A549 (cell line): ENCODE results near the gene ALOX15. TPM values are rescaled to one million over a fixed set of nuclear protein-coding genes. Genes with fewer than 3 reads are reported as not detected.

Experiments
- ATAC-seq, 2 experiments: fragments of 200-7000 bp in 1 of 2; fragments of >200 bp in 1 of 2; cut with Nextera tagmentation in 1 of 2; cut with Tn5 transposase in 1 of 2; 3 replicates each; pipeline versions ENCODE4 v1.8.0 to v1.9.1; 2018 to 2020; ENCODE audit warnings: mild to moderate bottlenecking in 1 of 2, moderate library complexity in 1 of 2
- CTCF ChIA-PET: fragments of 300-600 bp; sonication (Branson Sonifier 250); formaldehyde crosslinking; extraction: SDS; loops from one replicate; lab custom pipeline; 2021; ENCODE audit warnings: antibody characterized with exemption, inconsistent platforms; lab: Yijun Ruan, JAX
- POLR2A ChIA-PET: fragments of 350-600 bp; formaldehyde crosslinking; extraction: SDS; loops from one replicate; lab custom pipeline; 2021; ENCODE audit warnings: antibody characterized with exemption, inconsistent platforms; lab: Yijun Ruan, JAX
- DNase-seq, 2 experiments: peaks; one replicate each; pipeline versions ENCODE4 v3.0.0 to v3.0.0-alpha.2; 2011 to 2016; ENCODE audit warnings: low read depth in 1 of 2, low spot score in 1 of 2
- FAIRE-seq: peaks from 2 replicates; lab custom pipeline; 2011; peaks lifted over from hg19 to GRCh38; lab: Jason Lieb, UNC
- H3K27ac ChIP-seq, 2 experiments: fragments of >200 bp; sonication (Bioruptor Twin); formaldehyde crosslinking; 3 replicates each; pipeline ENCODE4 v1.5.1; 2016 to 2017
- H3K4me1 ChIP-seq: fragments of >200 bp; sonication (Bioruptor Twin); formaldehyde crosslinking; 3 replicates; pipeline ENCODE4 v1.6.1; 2016
- H3K4me2 ChIP-seq: fragments of >200 bp; sonication (Bioruptor Twin); formaldehyde crosslinking; 3 replicates; pipeline ENCODE4 v1.6.1; 2016
- H3K4me3 ChIP-seq: fragments of >200 bp; sonication (Bioruptor Twin); formaldehyde crosslinking; 3 replicates; pipeline ENCODE4 v1.5.1; 2016
- H3K9me3 ChIP-seq: fragments of >200 bp; sonication (Bioruptor Twin); formaldehyde crosslinking; 3 replicates; pipeline ENCODE4 v1.6.1; 2016
- CBX2 ChIP-seq: fragments of 200-600 bp; sonication (generic); IDR thresholded peaks from 2 replicates; pipeline ENCODE4 v1.6.1; 2016; ENCODE audit warnings: low read depth, mild to moderate bottlenecking, borderline replicate concordance
- CHD4 ChIP-seq: fragments of 200-600 bp; sonication (generic); IDR thresholded peaks from 2 replicates; pipeline ENCODE4 v1.6.1; 2016; ENCODE audit warnings: antibody characterized with exemption, mild to moderate bottlenecking, borderline replicate concordance
- EHMT2 ChIP-seq: fragments of 200-600 bp; sonication (generic); IDR thresholded peaks from 2 replicates; pipeline ENCODE4 v1.6.1; 2016; ENCODE audit warnings: antibody characterized with exemption, low read depth, mild to moderate bottlenecking, moderate library complexity
- EP300 ChIP-seq, 2 experiments: fragments of >200 bp; sonication (Bioruptor Twin); formaldehyde crosslinking; IDR thresholded peaks; 2 replicates in 1 of 2; 3 replicates in 1 of 2; pipeline ENCODE4 v1.6.1; 2016 to 2017
- HDAC2 ChIP-seq: fragments of 200-600 bp; sonication (generic); IDR thresholded peaks from 2 replicates; pipeline ENCODE4 v1.6.1; 2016
- HEYL ChIP-seq: fragments of 250-450 bp; sonication (Bioruptor Pico); IDR thresholded peaks from 2 replicates; pipeline ENCODE4 v1.8.0; 2021; ENCODE audit warnings: mild to moderate bottlenecking, moderate library complexity
- HOXB5 ChIP-seq: fragments of 250-450 bp; sonication (Bioruptor Pico); IDR thresholded peaks from 2 replicates; pipeline ENCODE4 v1.5.0; 2020; ENCODE audit warnings: mild to moderate bottlenecking, moderate library complexity
- JUN ChIP-seq, 2 experiments: fragments of >200 bp; sonication (Bioruptor Twin); formaldehyde crosslinking; IDR thresholded peaks; 2 replicates in 1 of 2; 3 replicates in 1 of 2; pipeline ENCODE4 v1.6.1; 2016 to 2017
- JUNB ChIP-seq: fragments of >200 bp; sonication (Bioruptor Twin); formaldehyde crosslinking; IDR thresholded peaks from 2 replicates; pipeline ENCODE4 v1.6.1; 2016
- KDM1A ChIP-seq: fragments of 200-600 bp; sonication (generic); IDR thresholded peaks from 2 replicates; pipeline ENCODE4 v1.6.1; 2016; ENCODE audit warnings: low read depth, mild to moderate bottlenecking
- MAFK ChIP-seq: fragments of 450-650 bp; IDR thresholded peaks from 2 replicates; pipeline ENCODE4 v1.6.1; 2014; ENCODE audit not compliant: partially characterized antibody
- MAX ChIP-seq: IDR thresholded peaks from 2 replicates; pipeline ENCODE4 v1.6.1; 2012
- NR3C1 ChIP-seq: fragments of >200 bp; sonication (Bioruptor Twin); formaldehyde crosslinking; IDR thresholded peaks from 3 replicates; pipeline ENCODE4 v1.6.1; 2017
- PHF8 ChIP-seq: fragments of 200-600 bp; sonication (generic); IDR thresholded peaks from 2 replicates; pipeline ENCODE4 v1.6.1; 2016; ENCODE audit warnings: low read depth, mild to moderate bottlenecking, antibody characterized with exemption, moderate library complexity, borderline replicate concordance
- POLR2A ChIP-seq: IDR thresholded peaks from 2 replicates; pipeline ENCODE4 v1.6.1; 2012; ENCODE audit warnings: mild to moderate bottlenecking, low read length
- RFX5 ChIP-seq: fragments of 450-650 bp; IDR thresholded peaks from 2 replicates; pipeline ENCODE4 v1.7.1; 2014; ENCODE audit warnings: antibody characterized with exemption, mild to moderate bottlenecking, moderate library complexity
- ZC3H11A ChIP-seq: fragments of 450-650 bp; IDR thresholded peaks from 2 replicates; pipeline ENCODE4 v1.6.1; 2014; ENCODE audit warnings: antibody characterized with exemption, mild to moderate bottlenecking
- ZFP36 ChIP-seq: fragments of 450-650 bp; IDR thresholded peaks from 2 replicates; pipeline ENCODE4 v1.6.1; 2014; ENCODE audit warnings: borderline replicate concordance; ENCODE audit not compliant: partially characterized antibody
- ZNF302 ChIP-seq: fragments of 250-450 bp; sonication (Bioruptor Pico); IDR thresholded peaks from 2 replicates; pipeline ENCODE4 v1.9.0; 2021; ENCODE audit warnings: inconsistent platforms, mild to moderate bottlenecking, moderate library complexity
- WGBS: methylation state at CpG from one replicate; pipeline ENCODE4 v1.1.6; 2017; ENCODE audit errors: missing lambda C conversion rate; 5-methylcytosine and 5-hydroxymethylcytosine counted together
- polyA plus RNA-seq, 4 experiments: library from polyadenylated mRNA; depleted of rRNA in 3 of 4; stranded (reverse); fragments of >200 nt; fragmentation: RNase III in 1 of 4; extraction: RNeasy Plus Mini Kit Qiagen cat#74134 plus additional on column Dnase treatment in 1 of 4; gene quantifications; 2 replicates in 3 of 4; 3 replicates in 1 of 4; pipeline ENCODE4 v1.2.3, GENCODE V29; 2011 to 2017
- TF ChIP-seq, protein P1 (sequence below): fragments of 450-650 bp; IDR thresholded peaks from 2 replicates; pipeline ENCODE4 v1.6.1; 2014; ENCODE audit warnings: antibody characterized with exemption
- TF ChIP-seq, protein P2 (sequence below): fragments of 250-450 bp; sonication (Bioruptor Pico); IDR thresholded peaks from 2 replicates; pipeline ENCODE4 v1.5.0; 2021; ENCODE audit warnings: mild to moderate bottlenecking, moderate library complexity, borderline replicate concordance
- TF ChIP-seq, protein P3 (sequence below): IDR thresholded peaks from 2 replicates; pipeline ENCODE4 v1.6.1; 2012; ENCODE audit warnings: low read depth, borderline replicate concordance

Gene ALOX15
- polyA plus RNA-seq, 2 of the 4 experiments (the other 2 are of a cell fraction), result 0.08 to 0.12 TPM

DNA sequence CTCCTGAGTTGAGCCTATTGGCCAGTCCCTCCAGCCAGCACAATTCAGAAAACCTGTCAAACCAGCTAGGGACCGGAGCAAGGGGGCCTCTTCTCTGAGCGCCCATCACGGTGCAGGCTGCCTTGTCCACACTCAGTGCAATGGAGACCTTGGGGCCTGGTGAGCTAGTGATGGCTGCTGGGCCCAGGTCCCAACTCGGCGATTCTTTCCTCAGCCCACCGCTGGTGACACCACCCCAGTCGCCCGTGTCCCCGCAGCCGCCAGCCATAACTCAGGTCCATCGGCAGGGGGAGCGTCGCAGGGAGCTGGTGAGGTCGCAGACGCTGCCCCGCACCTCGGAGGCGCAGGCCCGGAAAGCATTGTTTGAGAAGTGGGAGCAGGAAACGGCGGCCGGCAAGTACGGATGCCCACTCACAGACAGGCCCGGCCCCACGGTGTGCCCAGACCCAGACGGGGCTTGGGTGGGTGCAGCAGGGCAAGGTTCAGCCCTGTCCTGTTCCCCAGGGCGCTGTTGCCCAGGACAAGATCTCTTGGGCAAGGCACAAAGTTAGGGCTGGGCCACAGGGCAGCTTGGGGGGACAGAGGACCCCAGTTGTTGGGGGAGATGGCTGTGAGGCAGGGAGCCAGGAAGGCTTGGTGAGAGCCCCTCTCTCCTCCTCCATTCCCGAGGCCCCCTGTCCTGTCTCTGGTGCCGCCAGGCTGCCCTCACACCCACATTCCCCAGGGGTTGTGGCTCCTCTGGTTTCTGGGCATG, 46.4 kb downstream of the ALOX15 start:
- POLR2A ChIA-PET, result no interaction called here
- ATAC-seq (no peak), DNase-seq (no peak), FAIRE-seq (no peak)
- 82% methylated on average over 22 of the region's 29 CpGs for WGBS
- CTCF ChIA-PET, result interaction anchor here (0.8 to 18.8 kb wide), 6 partner anchors 8 to 37 kb away, joined by 3 to 186 read pairs (median 4); partner anchors contain the start of gene SMTNL2
- Histone ChIP-seq H3K4me2 (no peak overlapping the region), H3K9me3 (no peaks in the 10 kb centered on the region), H3K4me1 (peaks cover 9% of the 10 kb centered on the region; the same call in 2 of the 3 replicates), H3K27ac (no peak overlapping the region), H3K4me3 (no peak overlapping the region)
- TF ChIP-seq CHD4 (no peak), MAFK (no peak), HEYL (CRISPR knock-in tag) (no peak), EHMT2 (no peak), ZC3H11A (no peak), POLR2A (no peak), PHF8 (no peak), HOXB5 (no peak), CBX2 (no peak), KDM1A (no peak), ZNF302 (CRISPR knock-in tag) (no peak), EP300 (IDR thresholded peaks at IDR 0.05) (no peak), JUN (IDR thresholded peaks at IDR 0.05) (no peak), JUNB (no peak)
- TF ChIP-seq, protein P1, sequence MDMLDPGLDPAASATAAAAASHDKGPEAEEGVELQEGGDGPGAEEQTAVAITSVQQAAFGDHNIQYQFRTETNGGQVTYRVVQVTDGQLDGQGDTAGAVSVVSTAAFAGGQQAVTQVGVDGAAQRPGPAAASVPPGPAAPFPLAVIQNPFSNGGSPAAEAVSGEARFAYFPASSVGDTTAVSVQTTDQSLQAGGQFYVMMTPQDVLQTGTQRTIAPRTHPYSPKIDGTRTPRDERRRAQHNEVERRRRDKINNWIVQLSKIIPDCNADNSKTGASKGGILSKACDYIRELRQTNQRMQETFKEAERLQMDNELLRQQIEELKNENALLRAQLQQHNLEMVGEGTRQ, result no peak

DNA sequence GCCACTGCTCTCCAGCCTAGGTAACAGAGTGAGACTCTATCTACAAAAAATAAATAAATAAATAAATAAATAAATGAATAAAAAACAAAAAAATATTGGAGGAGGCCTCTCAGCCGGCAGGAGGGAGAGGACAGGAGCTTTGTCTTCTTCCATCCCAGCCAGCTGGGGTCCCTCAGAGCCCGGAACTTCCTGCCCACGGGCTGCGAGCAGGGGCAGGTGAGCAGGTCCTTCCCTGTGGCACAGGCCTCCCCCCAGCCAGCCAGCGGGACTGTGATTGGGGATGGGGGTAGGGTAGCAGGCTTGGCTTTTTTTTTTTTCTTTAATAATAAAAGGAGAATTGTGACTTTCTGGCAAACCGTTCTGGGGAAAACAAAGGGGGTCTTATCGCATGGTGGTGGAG, 47.1 kb downstream of the ALOX15 start:
- FAIRE-seq (no peak), ATAC-seq (no peak), DNase-seq (no peak)
- CTCF ChIA-PET, result interaction anchor here (0.8 to 18.8 kb wide), 5 partner anchors 9 to 38 kb away, joined by 3 to 186 read pairs (median 5); no protein-coding TSS in a partner anchor
- Histone ChIP-seq H3K27ac (no peak overlapping the region), H3K9me3 (no peaks in the 10 kb centered on the region), H3K4me3 (no peak overlapping the region), H3K4me2 (no peak overlapping the region), H3K4me1 (peaks cover 5% of the 10 kb centered on the region; the same call in 2 of the 3 replicates)
- TF ChIP-seq HDAC2 (no peak), RFX5 (no peak), NR3C1 (no peak)
- TF ChIP-seq, protein P2, sequence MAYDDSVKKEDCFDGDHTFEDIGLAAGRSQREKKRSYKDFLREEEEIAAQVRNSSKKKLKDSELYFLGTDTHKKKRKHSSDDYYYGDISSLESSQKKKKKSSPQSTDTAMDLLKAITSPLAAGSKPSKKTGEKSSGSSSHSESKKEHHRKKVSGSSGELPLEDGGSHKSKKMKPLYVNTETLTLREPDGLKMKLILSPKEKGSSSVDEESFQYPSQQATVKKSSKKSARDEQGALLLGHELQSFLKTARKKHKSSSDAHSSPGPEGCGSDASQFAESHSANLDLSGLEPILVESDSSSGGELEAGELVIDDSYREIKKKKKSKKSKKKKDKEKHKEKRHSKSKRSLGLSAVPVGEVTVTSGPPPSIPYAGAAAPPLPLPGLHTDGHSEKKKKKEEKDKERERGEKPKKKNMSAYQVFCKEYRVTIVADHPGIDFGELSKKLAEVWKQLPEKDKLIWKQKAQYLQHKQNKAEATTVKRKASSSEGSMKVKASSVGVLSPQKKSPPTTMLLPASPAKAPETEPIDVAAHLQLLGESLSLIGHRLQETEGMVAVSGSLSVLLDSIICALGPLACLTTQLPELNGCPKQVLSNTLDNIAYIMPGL, result no peak
- WGBS, result 88% methylated on average over 7 of the region's 7 CpGs
- POLR2A ChIA-PET, result no interaction called here

DNA sequence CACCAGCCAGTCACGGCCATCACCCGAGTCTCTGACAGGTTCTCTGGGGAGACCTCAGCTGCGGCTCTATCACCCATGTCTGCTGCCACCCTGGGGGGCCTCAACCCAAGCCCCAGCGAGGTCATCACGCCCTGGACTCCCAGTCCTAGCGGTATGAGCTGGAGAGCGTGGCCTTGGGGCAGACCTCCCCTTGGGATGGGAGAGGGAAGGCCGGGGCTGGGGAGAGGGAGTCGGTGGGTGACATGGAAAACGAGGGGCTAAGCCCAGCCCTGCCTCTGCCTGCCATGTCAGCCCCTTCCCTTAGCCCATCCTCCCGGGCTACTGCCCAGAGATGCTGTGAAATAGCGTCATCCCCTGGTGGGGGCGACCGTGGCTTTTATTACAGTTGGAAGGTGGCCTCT, 48.5 kb downstream of the ALOX15 start:
- H3K27ac ChIP-seq, result no peak overlapping the region
- ATAC-seq (no peak), FAIRE-seq (no peak), DNase-seq (no peak)
- H3K4me1 ChIP-seq, result peaks cover 5% of the 10 kb centered on the region; the same call in 2 of the 3 replicates
- POLR2A ChIA-PET, result no interaction called here
- TF ChIP-seq, protein P3, sequence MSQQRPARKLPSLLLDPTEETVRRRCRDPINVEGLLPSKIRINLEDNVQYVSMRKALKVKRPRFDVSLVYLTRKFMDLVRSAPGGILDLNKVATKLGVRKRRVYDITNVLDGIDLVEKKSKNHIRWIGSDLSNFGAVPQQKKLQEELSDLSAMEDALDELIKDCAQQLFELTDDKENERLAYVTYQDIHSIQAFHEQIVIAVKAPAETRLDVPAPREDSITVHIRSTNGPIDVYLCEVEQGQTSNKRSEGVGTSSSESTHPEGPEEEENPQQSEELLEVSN, result no peak
- TF ChIP-seq MAX (no peak), ZFP36 (no peak)
- H3K4me3 ChIP-seq, result no peak overlapping the region
- H3K9me3 ChIP-seq, result no peaks in the 10 kb centered on the region
- no peak overlapping the region for H3K4me2 ChIP-seq
- 73% methylated on average over 14 of the region's 14 CpGs for WGBS
- CTCF ChIA-PET, result interaction anchor here (1.0 to 18.8 kb wide), 3 partner anchors 10 to 26 kb away, joined by 3 to 186 read pairs (median 6); no protein-coding TSS in a partner anchor
